ENCODE measurements around the gene RNF223. TPM values are rescaled to one million over a fixed set of nuclear protein-coding genes. Genes with fewer than 3 reads are reported as not detected.
A peak's percentile ranks its signal among the peaks of the same experiment; 100 is the strongest.

Gene RNF223
- total RNA-seq, 1 donor from 2014 or later, result 1.2 TPM

GRCh38 chr1:1120096-1120495, 46.0 kb upstream of the RNF223 start:
- Mint-ChIP-seq H3K4me1 (ENCODE audit: unreplicated experiment) (peaks cover 10% of the 10 kb centered on the region), H3K27ac (no peak overlapping the region), H3K27me3 (peaks cover 18% of the 10 kb centered on the region), H3K9me3 (no peaks in the 10 kb centered on the region), H3K4me3 (no peak overlapping the region), H3K36me3 (no peaks in the 10 kb centered on the region)
- no peak for TF ChIP-seq CTCF (conservative IDR thresholded peaks at IDR 0.05)
- DNase-seq (ENCODE audit: extremely low spot score, unreplicated experiment), result no peak

- H3K4me3 Mint-ChIP-seq, result no peak overlapping the region
- DNase-seq (ENCODE audit: extremely low spot score, unreplicated experiment), result no peak
- peaks cover 12% of the 10 kb centered on the region for H3K4me1 Mint-ChIP-seq (ENCODE audit: unreplicated experiment)
- peaks cover 18% of the 10 kb centered on the region for H3K27me3 Mint-ChIP-seq
- H3K36me3 Mint-ChIP-seq, result no peaks in the 10 kb centered on the region
- H3K9me3 Mint-ChIP-seq, result no peaks in the 10 kb centered on the region
- H3K27ac Mint-ChIP-seq, result no peak overlapping the region
- no peak for TF ChIP-seq CTCF (conservative IDR thresholded peaks at IDR 0.05)
Measured at GRCh38 chr1:1119272-1119890, 45.3 kb upstream of the RNF223 start.

- no peak for DNase-seq (ENCODE audit: extremely low spot score, unreplicated experiment)
- no peaks in the 10 kb centered on the region for H3K36me3 Mint-ChIP-seq
- H3K27ac Mint-ChIP-seq, result no peak overlapping the region
- no peak for TF ChIP-seq CTCF (conservative IDR thresholded peaks at IDR 0.05)
- peaks cover 12% of the 10 kb centered on the region for H3K4me1 Mint-ChIP-seq (ENCODE audit: unreplicated experiment)
- H3K27me3 Mint-ChIP-seq, result peaks cover 18% of the 10 kb centered on the region
- peak overlapping the region; percentile 53 for H3K4me3 Mint-ChIP-seq
- H3K9me3 Mint-ChIP-seq, result no peaks in the 10 kb centered on the region
Measured at GRCh38 chr1:1118876-1119220, 44.7 kb upstream of the RNF223 start.

- H3K27me3 Mint-ChIP-seq, result peaks cover 18% of the 10 kb centered on the region
- H3K9me3 Mint-ChIP-seq, result peaks cover 3% of the 10 kb centered on the region
- peaks cover 9% of the 10 kb centered on the region for H3K4me1 Mint-ChIP-seq (ENCODE audit: unreplicated experiment)
- peaks cover 4% of the 10 kb centered on the region for H3K36me3 Mint-ChIP-seq
- no peak overlapping the region for H3K27ac Mint-ChIP-seq
- H3K4me3 Mint-ChIP-seq, result peak overlapping the region; percentile 49
- DNase-seq (ENCODE audit: extremely low spot score, unreplicated experiment), result no peak
- TF ChIP-seq CTCF (conservative IDR thresholded peaks at IDR 0.05), result no peak
Measured at GRCh38 chr1:1118011-1118875, 44.1 kb upstream of the RNF223 start.

GRCh38 chr1:1117469-1117831, 43.3 kb upstream of the RNF223 start:
- TF ChIP-seq CTCF (conservative IDR thresholded peaks at IDR 0.05), result no peak
- H3K4me1 Mint-ChIP-seq (ENCODE audit: unreplicated experiment), result peaks cover 4% of the 10 kb centered on the region
- H3K4me3 Mint-ChIP-seq, result peak overlapping the region; percentile 74
- peaks cover 4% of the 10 kb centered on the region for H3K9me3 Mint-ChIP-seq
- peaks cover 18% of the 10 kb centered on the region for H3K27me3 Mint-ChIP-seq
- H3K27ac Mint-ChIP-seq, result no peak overlapping the region
- peaks cover 10% of the 10 kb centered on the region for H3K36me3 Mint-ChIP-seq
- no peak for DNase-seq (ENCODE audit: extremely low spot score, unreplicated experiment)

Data from type B pancreatic cell (in vitro differentiated cells).